ENCODE data around the gene CRACR2B. TPM values are rescaled to one million over a fixed set of nuclear protein-coding genes. Genes with fewer than 3 reads are reported as not detected.
A peak's percentile ranks its signal among the peaks of the same experiment; 100 is the strongest.

Gene CRACR2B
- total and polyA plus RNA-seq, 2 of the 13 experiments (the other 11 are each of a cell fraction or from before 2014, with no cell fraction given) = 14.9 to 21.0 TPM

DNA sequence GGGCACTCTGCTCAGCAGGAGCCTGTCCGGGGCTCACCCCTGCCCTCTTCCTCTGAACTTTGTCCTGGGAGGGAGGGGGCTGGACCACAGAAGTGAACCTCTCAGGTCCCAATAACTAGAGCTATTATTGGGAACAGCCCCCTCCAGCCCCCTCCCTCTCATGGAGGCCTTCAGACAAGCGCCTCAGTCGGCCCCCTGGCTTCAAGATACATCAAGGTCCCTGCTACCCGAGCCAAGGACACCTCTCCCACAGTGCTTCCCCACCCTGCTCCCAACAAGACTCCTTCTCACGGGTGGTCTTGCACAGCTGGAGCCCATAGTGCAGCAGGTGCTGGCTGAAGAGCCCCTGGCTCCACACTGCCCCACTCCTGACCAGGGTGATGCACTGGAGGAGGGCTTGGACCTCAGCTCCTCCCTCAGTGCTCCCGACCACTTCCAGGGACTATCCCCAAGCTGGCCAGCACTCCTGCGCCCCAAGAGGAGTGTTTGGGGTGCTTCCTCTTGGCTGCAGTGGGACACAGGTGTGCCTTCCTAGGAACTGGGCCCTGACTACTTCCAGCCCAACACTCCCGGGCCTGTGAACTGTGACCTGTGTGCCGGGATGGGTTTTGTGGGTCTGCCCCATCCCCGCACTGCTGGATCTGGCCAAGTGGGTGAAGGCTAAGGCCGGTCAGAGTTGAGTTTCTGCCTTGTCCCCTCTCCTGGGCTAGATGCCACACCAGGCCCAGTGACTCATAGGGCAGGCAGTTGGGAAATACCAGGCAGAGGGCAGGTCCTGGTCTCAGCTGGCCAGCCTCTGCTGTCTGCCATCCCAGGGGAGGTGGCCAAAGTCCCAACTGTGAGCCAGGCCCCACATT, 6.8 kb upstream of the CRACR2B start (continued):
- TF ChIP-seq, protein P1, sequence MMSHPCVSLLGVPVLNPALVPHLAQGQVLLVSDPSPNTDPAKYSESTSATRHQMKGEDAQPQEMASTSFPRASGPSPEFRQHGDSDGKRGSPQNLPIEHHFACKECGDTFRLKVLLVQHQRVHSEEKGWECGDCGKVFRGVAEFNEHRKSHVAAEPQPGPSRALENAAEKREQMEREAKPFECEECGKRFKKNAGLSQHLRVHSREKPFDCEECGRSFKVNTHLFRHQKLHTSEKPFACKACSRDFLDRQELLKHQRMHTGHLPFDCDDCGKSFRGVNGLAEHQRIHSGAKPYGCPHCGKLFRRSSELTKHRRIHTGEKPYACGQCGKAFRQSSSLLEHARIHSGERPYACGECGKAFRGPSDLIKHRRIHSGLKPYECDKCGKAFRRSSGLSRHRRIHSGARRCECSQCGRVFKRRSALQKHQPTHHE (CRISPR knock-in tag; IDR thresholded peaks at IDR 0.05; ENCODE audit: borderline replicate concordance) = no peak
- TF ChIP-seq MXI1 (IDR thresholded peaks at IDR 0.05; ENCODE audit: borderline replicate concordance, low read depth, low read length) (peak; percentile 72; the same call in 1 of the 3 replicates), FOSL2 (CRISPR knock-in tag; IDR thresholded peaks at IDR 0.05) (peak; percentile 98), HMG20B (CRISPR knock-in tag; conservative IDR thresholded peaks at IDR 0.05) (no peak), ZNF83 (CRISPR knock-in tag; IDR thresholded peaks at IDR 0.05; ENCODE audit: borderline replicate concordance) (no peak), TBP (CRISPR knock-in tag; IDR thresholded peaks at IDR 0.05) (no peak), ZEB1 (IDR thresholded peaks at IDR 0.05; ENCODE audit: insufficient replicate concordance, low read depth) (no peak), ZNF737 (CRISPR knock-in tag; IDR thresholded peaks at IDR 0.05; ENCODE audit: borderline replicate concordance) (no peak), PLRG1 (conservative IDR thresholded peaks at IDR 0.05) (no peak), HCFC1 (IDR thresholded peaks at IDR 0.05; ENCODE audit: low read depth, low read length) (no peak), CEBPB (IDR thresholded peaks at IDR 0.05; ENCODE audit: borderline replicate concordance, low read depth, low read length) (peak; percentile 94), PHF20 (CRISPR knock-in tag; IDR thresholded peaks at IDR 0.05) (no peak), ZNF33A (CRISPR knock-in tag; IDR thresholded peaks at IDR 0.05; ENCODE audit: borderline replicate concordance) (no peak), TEAD3 (CRISPR knock-in tag; optimal IDR thresholded peaks at IDR 0.05; ENCODE audit: borderline replicate concordance) (peak; percentile 76), MIER2 (CRISPR knock-in tag; IDR thresholded peaks at IDR 0.05) (no peak)
- TF ChIP-seq, protein P2, sequence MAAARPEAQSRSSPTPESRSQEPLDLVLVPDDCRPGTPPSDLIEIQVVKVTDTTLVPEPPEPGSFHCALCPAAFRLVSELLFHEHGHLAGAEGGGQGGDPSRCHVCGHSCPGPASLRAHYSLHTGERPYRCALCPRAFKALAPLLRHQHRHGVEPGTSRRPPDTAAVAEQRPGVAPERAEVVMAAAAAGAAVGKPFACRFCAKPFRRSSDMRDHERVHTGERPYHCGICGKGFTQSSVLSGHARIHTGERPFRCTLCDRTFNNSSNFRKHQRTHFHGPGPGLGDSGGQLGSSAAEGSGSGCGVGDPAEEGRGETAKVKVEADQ (CRISPR knock-in tag; IDR thresholded peaks at IDR 0.05; ENCODE audit: borderline replicate concordance) = no peak
- TF ChIP-seq, protein P3, sequence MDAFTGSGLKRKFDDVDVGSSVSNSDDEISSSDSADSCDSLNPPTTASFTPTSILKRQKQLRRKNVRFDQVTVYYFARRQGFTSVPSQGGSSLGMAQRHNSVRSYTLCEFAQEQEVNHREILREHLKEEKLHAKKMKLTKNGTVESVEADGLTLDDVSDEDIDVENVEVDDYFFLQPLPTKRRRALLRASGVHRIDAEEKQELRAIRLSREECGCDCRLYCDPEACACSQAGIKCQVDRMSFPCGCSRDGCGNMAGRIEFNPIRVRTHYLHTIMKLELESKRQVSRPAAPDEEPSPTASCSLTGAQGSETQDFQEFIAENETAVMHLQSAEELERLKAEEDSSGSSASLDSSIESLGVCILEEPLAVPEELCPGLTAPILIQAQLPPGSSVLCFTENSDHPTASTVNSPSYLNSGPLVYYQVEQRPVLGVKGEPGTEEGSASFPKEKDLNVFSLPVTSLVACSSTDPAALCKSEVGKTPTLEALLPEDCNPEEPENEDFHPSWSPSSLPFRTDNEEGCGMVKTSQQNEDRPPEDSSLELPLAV (CRISPR knock-in tag; conservative IDR thresholded peaks at IDR 0.05; ENCODE audit: low read depth) = no peak
- TF ChIP-seq, protein P4, sequence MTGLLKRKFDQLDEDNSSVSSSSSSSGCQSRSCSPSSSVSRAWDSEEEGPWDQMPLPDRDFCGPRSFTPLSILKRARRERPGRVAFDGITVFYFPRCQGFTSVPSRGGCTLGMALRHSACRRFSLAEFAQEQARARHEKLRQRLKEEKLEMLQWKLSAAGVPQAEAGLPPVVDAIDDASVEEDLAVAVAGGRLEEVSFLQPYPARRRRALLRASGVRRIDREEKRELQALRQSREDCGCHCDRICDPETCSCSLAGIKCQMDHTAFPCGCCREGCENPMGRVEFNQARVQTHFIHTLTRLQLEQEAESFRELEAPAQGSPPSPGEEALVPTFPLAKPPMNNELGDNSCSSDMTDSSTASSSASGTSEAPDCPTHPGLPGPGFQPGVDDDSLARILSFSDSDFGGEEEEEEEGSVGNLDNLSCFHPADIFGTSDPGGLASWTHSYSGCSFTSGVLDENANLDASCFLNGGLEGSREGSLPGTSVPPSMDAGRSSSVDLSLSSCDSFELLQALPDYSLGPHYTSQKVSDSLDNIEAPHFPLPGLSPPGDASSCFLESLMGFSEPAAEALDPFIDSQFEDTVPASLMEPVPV (CRISPR knock-in tag; IDR thresholded peaks at IDR 0.05) = no peak
- TF ChIP-seq, protein P5, sequence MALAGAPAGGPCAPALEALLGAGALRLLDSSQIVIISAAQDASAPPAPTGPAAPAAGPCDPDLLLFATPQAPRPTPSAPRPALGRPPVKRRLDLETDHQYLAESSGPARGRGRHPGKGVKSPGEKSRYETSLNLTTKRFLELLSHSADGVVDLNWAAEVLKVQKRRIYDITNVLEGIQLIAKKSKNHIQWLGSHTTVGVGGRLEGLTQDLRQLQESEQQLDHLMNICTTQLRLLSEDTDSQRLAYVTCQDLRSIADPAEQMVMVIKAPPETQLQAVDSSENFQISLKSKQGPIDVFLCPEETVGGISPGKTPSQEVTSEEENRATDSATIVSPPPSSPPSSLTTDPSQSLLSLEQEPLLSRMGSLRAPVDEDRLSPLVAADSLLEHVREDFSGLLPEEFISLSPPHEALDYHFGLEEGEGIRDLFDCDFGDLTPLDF (CRISPR knock-in tag; IDR thresholded peaks at IDR 0.05) = no peak
- TF ChIP-seq, protein P6, sequence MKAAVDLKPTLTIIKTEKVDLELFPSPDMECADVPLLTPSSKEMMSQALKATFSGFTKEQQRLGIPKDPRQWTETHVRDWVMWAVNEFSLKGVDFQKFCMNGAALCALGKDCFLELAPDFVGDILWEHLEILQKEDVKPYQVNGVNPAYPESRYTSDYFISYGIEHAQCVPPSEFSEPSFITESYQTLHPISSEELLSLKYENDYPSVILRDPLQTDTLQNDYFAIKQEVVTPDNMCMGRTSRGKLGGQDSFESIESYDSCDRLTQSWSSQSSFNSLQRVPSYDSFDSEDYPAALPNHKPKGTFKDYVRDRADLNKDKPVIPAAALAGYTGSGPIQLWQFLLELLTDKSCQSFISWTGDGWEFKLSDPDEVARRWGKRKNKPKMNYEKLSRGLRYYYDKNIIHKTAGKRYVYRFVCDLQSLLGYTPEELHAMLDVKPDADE (CRISPR knock-in tag; IDR thresholded peaks at IDR 0.05) = no peak

Data from HepG2 (cell line).